Activated CD8-positive, alpha-beta memory T cell treated with anti-CD3 and anti-CD28 coated beads, Interleukin-2, amount 50 U/mL, for 24 hours (primary cell): ENCODE measurements around the gene NPC1L1.
"Not testable (repeated sequence)": the region's sequence is repeated elsewhere in the genome, so short reads cannot be mapped to it uniquely, and the experiment has no call there.

ENCODE experiments used
- DNase-seq: peaks from one replicate; pipeline ENCODE4 v3.0.0-alpha.2; 2020; ENCODE audit errors: extremely low read depth

Gene NPC1L1

DNA sequence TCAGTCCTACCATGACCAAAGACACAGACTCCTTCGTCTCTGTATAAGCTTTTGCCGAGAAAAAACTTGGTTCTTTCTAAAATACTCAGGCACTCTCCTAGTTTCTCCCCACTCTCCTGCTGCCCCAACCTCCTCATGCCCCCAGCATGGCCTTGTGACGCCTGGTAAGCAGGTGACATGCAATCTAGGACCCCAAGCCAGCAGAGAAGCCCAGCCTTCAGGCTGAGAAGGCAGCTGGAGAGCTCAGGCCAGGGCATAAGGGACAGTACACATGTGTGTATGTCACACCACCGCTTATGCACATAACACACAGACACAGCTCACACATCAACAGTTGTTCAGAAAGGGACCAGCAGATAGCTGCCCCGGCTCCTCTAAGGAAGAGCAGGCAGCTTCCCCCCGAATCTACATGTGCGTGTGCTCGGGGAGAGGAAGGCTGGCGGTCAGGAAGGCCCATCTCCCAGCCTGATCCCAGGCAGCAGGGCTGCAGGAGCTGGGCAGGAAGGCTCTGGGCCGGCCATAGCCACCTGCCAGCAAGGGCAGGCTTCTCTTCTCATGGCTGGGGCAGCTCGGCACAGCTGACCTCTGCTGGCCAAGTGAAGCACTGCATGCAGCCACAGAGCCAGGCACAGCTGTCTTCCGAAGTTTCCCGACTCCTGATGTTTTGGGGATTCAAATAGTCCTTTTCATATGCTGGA lies 24.1 kb upstream of the NPC1L1 start:
- DNase-seq, result no peak

DNA sequence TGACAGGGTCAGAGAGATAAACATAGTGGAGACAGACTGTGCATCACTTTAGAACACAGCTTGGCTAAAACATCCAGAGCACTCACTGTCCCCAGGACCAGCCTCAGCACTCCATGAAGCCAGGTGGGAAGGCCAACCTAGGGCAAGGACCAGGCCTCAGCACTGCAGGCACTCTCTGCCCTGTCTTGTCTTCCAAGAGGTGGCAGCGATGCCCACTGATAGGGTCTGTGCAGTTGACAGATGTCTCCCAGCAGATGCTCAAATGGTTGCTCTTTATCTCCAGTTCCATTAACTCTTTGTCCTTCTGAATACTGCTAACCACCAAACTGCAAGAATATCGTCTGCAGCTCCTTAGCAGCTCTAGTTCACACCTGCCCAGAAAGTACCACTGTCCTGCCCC lies 23.5 kb upstream of the NPC1L1 start:
- no peak for DNase-seq

DNA sequence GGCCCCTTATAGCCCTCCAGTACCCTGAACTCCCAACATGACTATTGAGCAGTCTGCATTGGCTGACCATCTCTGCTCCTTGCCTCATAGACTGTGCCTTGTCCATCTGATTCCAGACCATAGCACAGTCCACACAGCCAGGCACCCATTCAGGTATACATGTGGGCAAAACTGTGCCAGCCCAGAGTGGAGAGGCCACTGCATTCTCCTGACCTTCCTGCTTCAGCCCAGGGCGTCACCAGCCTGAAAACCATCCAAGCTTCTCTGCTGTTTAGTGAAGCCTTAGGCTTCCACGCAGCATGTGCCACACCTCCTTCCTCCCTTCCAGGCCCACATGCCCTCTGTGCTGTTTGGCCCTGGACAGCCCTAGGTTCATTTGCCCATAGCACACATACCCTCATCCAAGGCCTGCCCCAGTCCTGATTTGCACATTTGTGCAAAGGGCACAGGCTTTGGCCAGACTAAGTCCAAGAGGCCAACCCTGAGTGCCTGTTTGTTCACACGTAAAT lies 22.1 kb upstream of the NPC1L1 start:
- DNase-seq, result no peak

DNA sequence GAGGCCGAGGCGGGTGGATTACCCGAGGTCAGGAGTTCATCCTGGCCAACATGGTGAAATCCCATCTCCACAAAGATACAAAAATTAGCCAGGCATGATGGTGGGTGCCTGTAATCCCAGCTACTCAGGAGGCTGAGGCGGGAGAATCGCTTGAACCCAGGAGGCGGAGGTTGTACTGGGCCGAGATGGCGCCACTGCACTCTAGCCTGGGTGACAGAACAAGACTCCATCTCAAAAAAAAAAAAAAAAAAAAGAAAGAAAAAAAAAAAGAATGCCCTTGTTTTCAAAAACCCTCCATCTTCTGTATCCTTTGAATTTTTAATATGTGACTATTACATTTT lies 21.5 kb upstream of the NPC1L1 start:
- not testable (repeated sequence) for DNase-seq

DNA sequence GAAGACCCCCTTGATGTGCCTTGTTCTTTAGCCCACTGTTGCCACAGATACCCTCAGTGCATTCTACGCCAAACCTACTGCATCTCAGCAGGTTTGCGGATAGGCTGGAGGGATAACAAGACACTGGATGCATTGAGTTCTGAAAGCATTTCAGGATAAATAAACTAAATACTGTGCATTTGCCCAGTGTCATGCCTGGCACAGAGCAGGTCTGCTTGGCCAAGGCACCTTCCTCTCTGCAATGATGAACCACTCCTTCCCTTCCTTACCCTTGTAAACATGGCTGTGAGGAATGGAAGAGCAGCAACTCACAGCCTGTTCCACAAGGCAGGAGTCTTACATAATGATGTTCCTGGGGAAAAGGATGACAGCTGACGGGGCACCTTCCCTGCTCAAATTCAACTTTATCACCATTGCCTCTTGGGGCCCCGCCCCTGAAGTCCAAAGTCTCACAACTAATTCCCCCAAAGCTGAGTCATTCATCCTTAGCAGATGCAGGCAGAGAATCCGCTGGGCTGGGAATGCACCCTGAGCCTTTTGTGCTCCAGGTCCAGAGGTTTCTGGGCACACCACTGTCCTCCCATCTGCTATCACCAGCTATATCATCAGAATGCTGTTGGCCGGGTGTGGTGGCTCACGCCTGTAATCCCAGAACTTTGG lies 21.0 kb upstream of the NPC1L1 start:
- no peak for DNase-seq

DNA sequence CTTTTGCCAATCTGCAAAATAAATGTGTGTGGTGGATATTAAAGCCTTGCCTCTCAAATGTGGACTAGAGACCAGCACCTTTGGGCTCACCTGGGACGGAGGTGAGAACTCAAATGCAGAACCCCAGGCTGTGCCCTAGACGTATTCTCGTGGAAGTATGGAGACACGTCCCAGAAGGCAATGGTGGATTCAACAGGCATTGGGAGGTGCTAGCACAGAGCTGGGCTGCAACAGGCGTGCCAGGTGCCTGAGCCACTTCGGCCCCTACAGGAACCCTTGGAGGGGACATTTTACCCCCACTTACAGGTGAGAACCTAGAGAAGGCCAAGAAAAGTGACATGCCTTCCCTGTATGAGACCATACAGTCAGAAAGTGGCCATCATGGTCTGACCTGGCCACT lies 20.4 kb upstream of the NPC1L1 start:
- no peak for DNase-seq

DNA sequence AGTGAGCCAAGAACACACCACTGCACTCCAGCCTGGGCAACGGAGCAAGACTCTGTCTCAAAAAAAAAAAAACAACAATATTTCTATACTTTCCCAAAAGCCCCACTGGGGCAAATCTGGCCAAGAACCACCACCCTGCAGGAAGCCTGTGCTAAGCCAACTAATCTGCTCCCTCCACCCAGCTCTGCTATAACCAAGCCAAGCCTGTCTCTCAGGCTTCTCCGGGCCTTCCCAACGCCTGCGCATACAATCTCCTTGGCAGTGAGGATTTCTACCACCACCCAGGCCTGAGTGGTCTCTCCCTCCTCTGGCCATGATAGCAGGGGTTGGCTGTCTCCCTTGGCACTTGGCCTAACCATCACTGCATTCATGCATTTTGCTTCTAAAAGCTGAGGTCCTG lies 18.4 kb upstream of the NPC1L1 start:
- no peak for DNase-seq

DNA sequence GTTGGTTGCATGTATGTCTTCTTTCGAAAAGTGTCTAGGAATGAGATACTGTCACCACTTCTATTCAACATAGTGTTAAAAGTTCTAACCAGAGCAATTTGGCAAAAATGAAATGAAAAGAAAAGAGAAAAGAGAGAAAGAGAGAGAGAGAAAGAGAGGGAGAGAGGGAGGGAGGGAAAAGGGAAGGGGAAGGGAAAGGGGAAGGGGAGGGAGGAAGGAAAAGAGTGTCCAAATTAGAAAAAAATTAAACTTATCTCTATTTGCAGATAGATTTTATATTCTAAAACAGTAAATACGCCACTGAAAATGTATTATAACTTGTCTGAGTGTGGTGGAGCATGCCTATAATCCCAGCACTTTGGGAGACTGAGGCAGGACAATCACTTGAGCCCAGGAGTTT lies 16.4 kb upstream of the NPC1L1 start:
- no peak for DNase-seq

DNA sequence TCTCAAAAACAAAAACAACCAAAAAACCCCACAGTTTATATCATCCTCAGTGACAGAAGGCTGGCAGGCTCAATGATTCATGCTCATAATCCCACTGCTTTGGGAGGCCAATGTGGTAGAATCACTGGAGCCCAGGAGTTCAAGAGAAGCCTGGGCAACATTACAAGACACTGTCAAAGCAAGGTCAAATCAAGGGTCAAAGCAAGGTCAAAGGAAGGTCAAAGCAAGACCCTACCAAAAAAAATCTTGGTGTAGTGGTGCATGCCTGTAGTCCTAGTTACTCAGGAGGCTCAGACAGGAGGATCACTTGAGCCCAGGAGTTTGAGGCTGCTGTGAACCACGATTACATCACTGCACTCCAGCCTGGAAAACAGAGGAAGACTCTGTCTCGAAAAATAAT lies 14.2 kb upstream of the NPC1L1 start:
- no peak for DNase-seq

DNA sequence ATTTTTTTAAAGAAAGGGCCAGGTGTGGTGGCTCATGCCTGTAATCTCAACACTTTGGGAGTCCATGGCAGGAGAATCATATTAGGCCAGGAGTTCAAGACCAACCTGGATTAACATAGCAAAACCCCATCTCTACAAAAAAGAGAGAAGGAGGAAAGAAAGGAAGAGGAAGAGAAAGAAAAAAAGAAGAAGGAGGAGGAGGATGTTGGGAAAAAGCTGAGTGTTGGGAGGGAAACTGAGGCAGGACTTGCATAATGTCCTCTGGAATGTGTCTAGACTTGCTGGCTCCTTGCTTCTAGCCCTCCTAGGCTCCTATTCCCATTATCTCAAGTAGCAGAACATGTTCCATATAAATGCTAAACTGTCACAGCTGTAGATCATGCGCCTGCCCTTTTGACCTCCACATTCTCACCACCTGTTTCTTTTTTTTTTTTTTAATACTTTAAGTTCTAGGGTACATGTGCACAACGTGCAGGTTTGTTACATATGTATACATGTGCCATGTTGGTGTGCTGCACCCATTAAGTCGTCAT lies 11.4 kb upstream of the NPC1L1 start:
- not testable (repeated sequence) for DNase-seq

DNA sequence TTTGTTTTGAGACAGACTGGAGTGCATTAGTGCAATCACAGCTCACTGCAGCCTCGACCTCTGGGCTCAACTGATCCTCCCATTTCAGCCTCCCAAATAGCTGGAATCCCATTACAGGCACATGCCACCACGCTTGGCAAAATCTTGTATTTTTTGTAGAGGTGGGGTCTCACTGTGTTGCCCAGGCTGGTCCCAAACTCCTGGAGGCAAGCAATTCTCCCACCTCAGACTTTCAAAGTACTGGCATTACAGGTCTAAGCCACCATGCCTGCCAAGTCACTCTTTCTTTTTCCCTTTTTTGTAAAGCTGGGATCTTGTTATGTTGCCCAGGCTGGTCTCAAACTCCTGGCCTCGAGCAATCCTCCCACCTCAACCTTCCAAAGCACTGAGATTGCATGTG lies 8.3 kb upstream of the NPC1L1 start:
- DNase-seq, result no peak

DNA sequence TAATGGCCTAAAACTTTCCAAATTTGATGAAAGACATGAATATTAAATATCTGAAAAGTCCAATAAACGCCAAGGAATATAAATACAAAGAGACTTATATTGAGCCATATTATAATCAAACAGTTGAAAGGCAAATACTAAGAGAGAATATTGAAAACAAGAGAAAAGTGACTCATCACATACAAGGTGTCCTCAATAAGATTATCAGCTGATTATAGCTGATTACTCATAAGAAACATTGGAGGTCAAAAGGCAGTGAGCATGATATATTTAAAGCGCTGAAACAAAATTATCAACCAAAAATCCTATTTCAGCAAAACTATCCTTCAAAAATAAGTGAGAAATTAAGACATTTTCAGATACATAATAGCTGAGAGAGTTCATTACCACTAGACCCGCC lies 7.8 kb upstream of the NPC1L1 start:
- no peak for DNase-seq

DNA sequence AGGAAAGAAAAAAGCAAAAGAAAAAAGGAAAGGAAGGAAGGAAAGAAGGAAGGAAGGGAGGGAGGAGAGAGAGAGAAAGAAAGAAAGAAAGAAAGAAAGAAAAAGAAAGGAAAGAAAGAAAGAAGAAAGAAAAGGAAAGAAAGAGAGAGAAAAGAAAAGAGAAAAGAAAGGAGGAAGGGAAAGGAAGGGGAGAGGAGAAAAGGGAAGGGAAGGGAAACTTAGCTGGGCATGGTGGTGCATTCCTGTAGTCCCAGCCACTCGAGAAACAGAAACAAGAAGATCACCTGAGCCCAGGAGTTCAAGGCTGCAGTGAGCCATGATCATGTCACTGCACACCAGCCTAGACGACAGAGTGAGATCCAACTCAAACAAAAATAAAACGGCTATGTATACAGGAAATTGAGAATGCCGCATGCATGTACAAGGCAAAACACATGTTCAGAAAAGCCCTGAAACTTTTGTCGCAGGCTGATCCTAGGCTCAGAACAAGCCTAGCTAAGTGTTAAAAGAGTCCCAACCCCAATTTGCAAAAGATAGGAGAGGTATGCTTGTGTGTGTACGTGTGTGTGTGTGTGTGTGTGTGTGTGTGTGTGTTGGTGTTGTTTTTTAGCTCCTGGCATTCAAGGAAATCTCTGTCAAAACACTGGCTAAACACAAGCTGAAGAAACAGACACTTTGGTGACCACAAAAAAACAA lies 6.6 kb upstream of the NPC1L1 start:
- no peak for DNase-seq

DNA sequence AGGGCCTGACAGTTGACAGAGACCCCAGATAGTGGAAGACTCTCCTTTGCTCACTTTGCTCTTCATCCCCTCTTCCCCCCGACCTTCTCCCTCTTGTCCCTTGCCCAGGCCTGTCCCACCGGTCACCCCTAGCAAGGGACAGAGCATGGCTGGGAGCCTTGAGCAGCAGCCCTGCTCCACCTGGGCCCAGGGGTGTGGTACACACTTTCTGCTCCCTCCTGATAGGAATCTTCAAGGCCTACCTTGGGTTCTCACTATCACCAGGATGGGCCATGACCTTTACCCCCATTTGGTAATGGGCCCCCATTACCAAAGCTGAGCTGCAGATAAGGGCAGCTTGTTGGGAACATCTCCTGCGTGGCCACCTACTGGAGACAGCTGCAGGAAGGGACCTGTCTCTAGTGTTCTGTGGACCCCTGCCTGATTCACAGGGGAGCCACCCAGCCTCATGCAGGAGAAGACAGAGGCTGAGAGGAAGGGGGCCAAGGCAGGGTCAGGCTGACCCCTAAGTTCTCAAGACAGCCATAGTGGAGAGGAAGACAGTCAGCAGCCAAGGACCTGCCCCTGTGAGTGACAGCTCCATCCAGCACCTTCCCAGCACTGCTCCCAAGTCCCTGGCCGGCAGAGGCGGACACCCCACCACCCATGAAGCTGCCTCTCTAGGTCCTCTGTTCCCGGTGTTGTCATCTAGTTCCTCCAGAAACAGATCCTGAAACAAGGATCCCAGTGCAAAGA lies 913 bp upstream of the NPC1L1 start:
- no peak for DNase-seq

DNA sequence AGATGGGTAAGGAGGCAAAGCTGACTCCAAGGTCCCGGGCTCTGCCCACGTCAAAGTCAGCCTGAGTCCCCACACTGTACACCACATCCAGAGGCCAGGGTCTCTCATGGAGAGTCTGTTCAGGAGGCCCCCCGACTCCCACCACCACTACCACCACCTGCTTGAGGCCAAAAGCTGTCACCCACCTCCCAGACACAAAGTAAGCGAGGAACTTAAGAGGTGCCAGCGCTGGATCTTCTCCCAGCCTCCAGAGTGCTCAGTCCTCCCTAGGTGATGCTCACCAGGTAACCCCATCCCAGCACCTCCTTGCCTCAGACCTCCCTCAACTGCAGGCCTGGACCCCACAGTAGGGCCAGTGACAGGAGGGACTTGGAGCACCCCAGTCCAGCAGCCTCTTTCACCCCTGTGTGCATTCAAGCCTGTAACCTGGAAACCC lies 520 bp downstream of the NPC1L1 start:
- no peak for DNase-seq

DNA sequence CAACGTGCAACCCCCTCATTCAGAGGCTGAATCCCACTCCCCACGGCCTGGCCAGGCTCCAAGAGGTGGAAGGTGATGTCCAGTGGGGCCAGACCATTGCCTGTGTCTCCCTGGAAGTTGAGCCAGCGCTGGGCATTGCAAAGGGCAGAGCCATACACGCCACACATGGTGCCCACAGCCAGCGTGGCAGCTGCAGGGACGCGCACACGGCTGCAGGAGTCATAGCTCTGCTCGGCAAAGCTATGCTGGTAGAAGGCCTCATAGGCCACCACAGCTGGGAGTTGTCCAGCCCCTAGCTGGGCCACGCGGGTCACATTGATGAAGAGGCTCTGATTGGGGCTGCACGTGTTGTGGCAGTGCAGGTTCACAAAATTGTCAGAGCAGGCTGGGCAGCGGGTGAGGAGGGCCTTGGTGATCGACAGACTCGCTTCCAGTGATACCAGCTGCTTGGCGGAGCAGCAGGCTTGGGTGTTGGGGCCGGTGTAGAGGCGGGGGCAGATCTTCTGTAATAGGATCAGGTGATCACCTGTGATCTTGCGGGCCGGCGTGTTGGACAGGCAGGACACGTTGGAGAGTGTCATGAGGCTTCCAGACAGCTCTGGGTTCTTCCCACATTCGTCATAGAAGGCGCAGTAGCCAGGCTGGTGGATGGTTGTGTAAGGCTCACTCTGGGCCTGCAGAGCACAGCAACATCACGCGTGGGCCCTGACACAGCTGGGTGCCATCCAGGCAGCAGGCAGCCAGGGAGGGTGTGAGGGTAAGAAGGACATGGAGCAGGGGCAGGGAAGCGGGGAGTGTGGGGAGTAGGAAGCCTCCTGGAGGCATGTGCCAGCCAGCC lies 1.2 kb downstream of the NPC1L1 start:
- no peak for DNase-seq

DNA sequence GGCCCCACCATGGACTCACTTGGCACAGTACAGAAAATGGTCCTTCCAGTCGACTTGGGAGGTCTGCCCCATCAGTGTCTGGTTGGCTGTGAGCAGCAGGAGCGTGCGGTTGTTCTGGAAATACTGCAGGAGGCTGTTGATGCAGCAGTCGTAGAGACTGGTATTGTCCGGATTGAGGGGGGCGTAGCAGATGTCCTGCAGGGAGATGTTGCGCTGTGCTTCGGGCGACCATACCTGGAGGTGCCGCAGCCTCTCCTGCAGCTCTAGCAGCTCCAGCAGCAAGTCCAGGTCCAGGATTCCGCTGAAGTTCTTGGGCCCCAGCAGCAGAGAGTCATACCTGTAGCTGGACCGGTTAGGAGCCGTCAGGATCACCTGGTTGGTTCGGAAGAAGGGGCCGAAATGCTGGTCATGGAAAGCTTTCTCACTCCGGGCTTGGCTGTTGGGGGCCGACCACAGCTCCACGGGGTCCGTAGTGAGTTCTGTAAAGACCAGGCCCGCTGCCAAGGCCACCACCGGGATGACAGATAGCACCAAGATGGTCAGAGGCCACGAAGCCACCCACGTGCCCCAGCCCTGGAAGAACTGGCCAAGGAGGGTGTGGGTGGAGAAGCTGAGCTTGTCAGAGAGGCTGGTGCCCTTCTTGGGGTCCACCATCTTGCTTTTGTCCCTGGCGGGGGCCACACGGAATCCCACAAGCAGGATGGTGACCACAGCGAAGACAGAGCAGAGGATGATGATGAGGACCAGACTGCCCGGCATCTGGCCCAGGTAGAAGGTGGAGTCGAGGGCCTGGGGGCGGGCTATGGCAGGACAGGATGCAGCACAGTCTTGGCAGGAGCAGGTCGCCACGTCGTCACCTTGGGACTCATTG lies 2.1 kb downstream of the NPC1L1 start:
- DNase-seq, result no peak

DNA sequence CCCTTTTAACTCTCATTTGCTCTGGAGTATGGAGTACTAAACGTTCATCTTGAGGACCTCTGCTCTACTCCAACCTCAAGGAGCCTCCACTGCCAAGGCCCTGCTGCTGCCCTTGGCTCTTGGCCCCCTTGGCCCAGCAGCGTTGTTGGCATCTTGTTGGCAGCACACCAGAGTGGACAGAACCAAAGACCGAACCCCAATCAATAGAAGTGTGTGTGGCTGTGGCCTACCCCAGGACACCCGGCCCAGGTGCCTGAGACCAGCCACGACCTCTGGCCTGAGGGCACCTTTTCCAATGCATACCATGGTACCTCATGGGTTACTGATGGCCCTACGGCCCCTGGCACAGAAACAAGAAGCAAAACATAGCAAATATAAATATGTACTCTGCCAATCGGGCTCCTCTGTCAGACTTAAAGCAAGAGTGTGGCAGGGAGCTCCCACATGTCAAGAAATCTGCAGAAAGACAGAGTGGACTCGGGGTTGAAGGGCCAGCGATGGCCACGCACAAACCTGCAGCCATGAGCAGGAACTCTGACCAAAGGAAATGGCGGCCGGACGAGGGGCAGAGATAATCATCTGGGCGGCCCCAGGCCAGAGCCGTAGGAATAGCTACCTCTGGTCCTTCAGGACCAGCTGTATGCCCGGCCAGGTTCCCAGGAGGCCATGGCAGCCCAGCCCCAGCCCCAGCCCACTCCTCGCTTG lies 2.9 kb downstream of the NPC1L1 start:
- DNase-seq, result no peak

DNA sequence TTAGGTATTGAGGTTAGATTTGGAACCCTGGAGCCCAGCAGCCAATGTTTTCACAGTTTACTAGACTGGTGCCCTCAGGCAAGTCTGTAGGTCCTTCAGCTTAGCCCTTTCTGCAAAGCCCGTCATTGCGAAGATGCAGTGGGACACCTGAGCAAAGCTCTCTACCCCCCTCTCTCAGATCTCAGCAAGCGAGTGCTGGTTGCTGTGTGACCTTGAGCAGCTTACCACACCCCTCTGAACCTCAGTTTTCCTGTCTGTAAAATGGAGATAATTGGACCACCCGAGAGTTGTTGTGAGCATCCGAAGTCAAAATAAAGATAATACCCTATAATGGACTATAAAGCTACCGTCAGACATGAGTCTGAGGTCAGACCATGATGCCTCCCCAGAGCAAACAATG lies 3.7 kb downstream of the NPC1L1 start:
- no peak for DNase-seq

DNA sequence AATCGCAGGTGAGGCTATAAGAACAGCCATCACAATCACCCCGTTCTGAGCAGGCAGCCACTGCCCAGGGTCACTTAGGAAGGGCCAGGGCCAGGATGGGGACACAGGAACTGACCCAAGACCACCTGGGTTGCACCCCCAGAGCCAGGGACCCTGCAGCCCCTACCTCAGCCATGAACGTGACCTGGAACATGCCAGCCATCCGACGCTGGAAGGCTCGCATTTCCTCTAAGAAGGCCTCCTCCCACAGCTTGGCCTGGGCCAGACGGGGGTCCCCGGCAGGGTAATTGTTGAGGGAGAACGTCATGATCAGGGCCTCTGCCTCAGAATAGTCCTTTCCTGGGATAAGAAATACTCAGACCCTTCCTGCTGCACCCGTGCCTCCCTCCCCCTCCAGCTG lies 5.0 kb downstream of the NPC1L1 start:
- no peak for DNase-seq
